SK-N-SH (cell line): ENCODE measurements around the gene FGD6.

Experiments used
- FOXJ3 ChIP-seq: sonication (generic); formaldehyde crosslinking; IDR thresholded peaks from 2 replicates; pipeline ENCODE4 v1.5.1; 2020; ENCODE audit warnings: mild to moderate bottlenecking, missing genetic modification reagents
- MXI1 ChIP-seq: IDR thresholded peaks from 2 replicates; pipeline ENCODE4 v1.6.1; 2012; ENCODE audit warnings: mild to moderate bottlenecking, low read depth, low read length, improper control_type of control experiment
- NFIC ChIP-seq: IDR thresholded peaks from 2 replicates; pipeline ENCODE4 v1.4.0; 2012; ENCODE audit warnings: borderline replicate concordance
- POLR2AphosphoS5 ChIP-seq: IDR thresholded peaks from 2 replicates; pipeline ENCODE4 v1.6.1; 2012; ENCODE audit warnings: low read depth, low read length
- RAD21 ChIP-seq: IDR thresholded peaks from 2 replicates; pipeline ENCODE4 v1.6.1; 2012; ENCODE audit warnings: mild to moderate bottlenecking, low read length
- RFX5 ChIP-seq: IDR thresholded peaks from 2 replicates; pipeline ENCODE4 v1.6.1; 2012; ENCODE audit warnings: mild to moderate bottlenecking, improper control_type of control experiment, low read length
- SIN3A ChIP-seq: IDR thresholded peaks from 2 replicates; pipeline ENCODE4 v1.6.1; 2012; ENCODE audit warnings: low read depth, mild to moderate bottlenecking, low read length, moderate library complexity, borderline replicate concordance
- SMC3 ChIP-seq: IDR thresholded peaks from 2 replicates; pipeline ENCODE4 v1.6.1; 2012; ENCODE audit warnings: low read depth, low read length, improper control_type of control experiment
- TAF1 ChIP-seq: IDR thresholded peaks from 2 replicates; pipeline ENCODE4 v1.6.1; 2012; ENCODE audit warnings: low read depth, mild to moderate bottlenecking, low read length, moderate library complexity, borderline replicate concordance
- ZBTB33 ChIP-seq: IDR thresholded peaks from 2 replicates; pipeline ENCODE4 v1.4.0; 2012; ENCODE audit warnings: low read depth, borderline replicate concordance
- TF ChIP-seq, protein P1 (sequence below): fragments of 200-600 bp; sonication (generic); IDR thresholded peaks from 2 replicates; pipeline ENCODE4 v1.6.1; 2017; ENCODE audit warnings: antibody characterized with exemption, mild to moderate bottlenecking, moderate library complexity

DNA sequence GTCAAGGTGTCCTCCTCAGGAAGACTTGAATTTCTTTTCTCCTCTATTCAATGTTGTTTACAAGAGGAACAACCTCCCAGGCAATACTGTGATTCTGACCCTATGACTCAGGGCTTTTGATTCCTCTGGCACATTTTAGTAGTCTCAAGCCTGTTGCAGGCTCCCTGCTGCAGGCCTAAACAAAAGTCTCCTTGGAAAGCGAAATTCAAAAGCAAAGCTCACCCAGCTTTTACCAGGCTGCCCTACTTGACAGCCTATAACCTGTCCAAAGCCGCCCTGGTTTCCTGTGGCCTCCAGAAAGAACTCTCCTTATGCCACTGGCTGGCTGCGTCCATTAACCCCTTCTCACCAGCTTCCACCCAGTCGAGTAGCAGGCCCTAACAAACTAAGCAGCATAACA lies 11.6 kb downstream of the FGD6 start:
- TF ChIP-seq TAF1, result no peak; the same call in 1 of the 2 replicates
- TF ChIP-seq, protein P1, sequence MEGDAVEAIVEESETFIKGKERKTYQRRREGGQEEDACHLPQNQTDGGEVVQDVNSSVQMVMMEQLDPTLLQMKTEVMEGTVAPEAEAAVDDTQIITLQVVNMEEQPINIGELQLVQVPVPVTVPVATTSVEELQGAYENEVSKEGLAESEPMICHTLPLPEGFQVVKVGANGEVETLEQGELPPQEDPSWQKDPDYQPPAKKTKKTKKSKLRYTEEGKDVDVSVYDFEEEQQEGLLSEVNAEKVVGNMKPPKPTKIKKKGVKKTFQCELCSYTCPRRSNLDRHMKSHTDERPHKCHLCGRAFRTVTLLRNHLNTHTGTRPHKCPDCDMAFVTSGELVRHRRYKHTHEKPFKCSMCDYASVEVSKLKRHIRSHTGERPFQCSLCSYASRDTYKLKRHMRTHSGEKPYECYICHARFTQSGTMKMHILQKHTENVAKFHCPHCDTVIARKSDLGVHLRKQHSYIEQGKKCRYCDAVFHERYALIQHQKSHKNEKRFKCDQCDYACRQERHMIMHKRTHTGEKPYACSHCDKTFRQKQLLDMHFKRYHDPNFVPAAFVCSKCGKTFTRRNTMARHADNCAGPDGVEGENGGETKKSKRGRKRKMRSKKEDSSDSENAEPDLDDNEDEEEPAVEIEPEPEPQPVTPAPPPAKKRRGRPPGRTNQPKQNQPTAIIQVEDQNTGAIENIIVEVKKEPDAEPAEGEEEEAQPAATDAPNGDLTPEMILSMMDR, result no peak
- no peak for TF ChIP-seq RAD21
- no peak for TF ChIP-seq ZBTB33
- TF ChIP-seq RFX5, result no peak
- TF ChIP-seq NFIC, result no peak
- no peak for TF ChIP-seq SIN3A
- no peak for TF ChIP-seq POLR2AphosphoS5
- TF ChIP-seq MXI1, result no peak
- no peak for TF ChIP-seq FOXJ3 (CRISPR knock-in tag)
- TF ChIP-seq SMC3, result no peak
